Measurements from ENCODE around the gene IFT20. TPM values are rescaled to one million over a fixed set of nuclear protein-coding genes. Genes with fewer than 3 reads are reported as not detected.

The IFT20 gene
- total and polyA plus RNA-seq, 2 donors from 2014 or later: 37.5 to 52.6 TPM

- Histone ChIP-seq H3K4me3 (ENCODE audit: low read length in 3 of 3) (no peak overlapping the region), H3K36me3 (ENCODE audit: control insufficient read depth in 2 of 3, insufficient read depth in 3 of 3, low read length in 3 of 3) (peaks cover 11 to 34% (median 14%) of the 10 kb centered on the region in 3 donors), H3K4me1 (ENCODE audit: control insufficient read depth in 2 of 3, insufficient read depth in 2 of 3, low read depth in 1 of 3, low read length in 3 of 3) (peaks cover 0 to under 1% (median 0%) of the 10 kb centered on the region in 3 donors), H3K9ac (ENCODE audit: low read length in 3 of 3) (no peak overlapping the region), H3K9me3 (ENCODE audit: control insufficient read depth in 2 of 3, insufficient read depth in 1 of 3, low read length in 3 of 3) (no peaks in the 10 kb centered on the region), H3K27ac (ENCODE audit: low read depth in 2 of 2, low read length in 2 of 2) (no peak overlapping the region), H3K27me3 (ENCODE audit: control insufficient read depth, insufficient read depth, low read length) (no peaks in the 10 kb centered on the region)
- intact Hi-C loops (cut with DNase I): no loop called here
- no peak for FAIRE-seq
- DNase-seq: peak in 2 of 5 donors; percentile 21 to 34
- TF ChIP-seq, protein P1, sequence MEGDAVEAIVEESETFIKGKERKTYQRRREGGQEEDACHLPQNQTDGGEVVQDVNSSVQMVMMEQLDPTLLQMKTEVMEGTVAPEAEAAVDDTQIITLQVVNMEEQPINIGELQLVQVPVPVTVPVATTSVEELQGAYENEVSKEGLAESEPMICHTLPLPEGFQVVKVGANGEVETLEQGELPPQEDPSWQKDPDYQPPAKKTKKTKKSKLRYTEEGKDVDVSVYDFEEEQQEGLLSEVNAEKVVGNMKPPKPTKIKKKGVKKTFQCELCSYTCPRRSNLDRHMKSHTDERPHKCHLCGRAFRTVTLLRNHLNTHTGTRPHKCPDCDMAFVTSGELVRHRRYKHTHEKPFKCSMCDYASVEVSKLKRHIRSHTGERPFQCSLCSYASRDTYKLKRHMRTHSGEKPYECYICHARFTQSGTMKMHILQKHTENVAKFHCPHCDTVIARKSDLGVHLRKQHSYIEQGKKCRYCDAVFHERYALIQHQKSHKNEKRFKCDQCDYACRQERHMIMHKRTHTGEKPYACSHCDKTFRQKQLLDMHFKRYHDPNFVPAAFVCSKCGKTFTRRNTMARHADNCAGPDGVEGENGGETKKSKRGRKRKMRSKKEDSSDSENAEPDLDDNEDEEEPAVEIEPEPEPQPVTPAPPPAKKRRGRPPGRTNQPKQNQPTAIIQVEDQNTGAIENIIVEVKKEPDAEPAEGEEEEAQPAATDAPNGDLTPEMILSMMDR (IDR thresholded peaks at IDR 0.05; ENCODE audit: borderline replicate concordance, extremely low read depth, insufficient read depth): no peak
These were observed 6.9 kb downstream of the IFT20 start for GRCh38 chr17:28328325-28328724.

- Histone ChIP-seq H3K36me3 (ENCODE audit: control insufficient read depth in 2 of 3, insufficient read depth in 3 of 3, low read length in 3 of 3) (peaks cover 11 to 34% (median 14%) of the 10 kb centered on the region in 3 donors), H3K4me3 (ENCODE audit: low read length in 3 of 3) (no peak overlapping the region), H3K27ac (ENCODE audit: low read depth in 2 of 2, low read length in 2 of 2) (no peak overlapping the region), H3K9ac (ENCODE audit: low read length in 3 of 3) (no peak overlapping the region), H3K27me3 (ENCODE audit: control insufficient read depth, insufficient read depth, low read length) (no peaks in the 10 kb centered on the region), H3K4me1 (ENCODE audit: control insufficient read depth in 2 of 3, insufficient read depth in 2 of 3, low read depth in 1 of 3, low read length in 3 of 3) (no peaks in the 10 kb centered on the region), H3K9me3 (ENCODE audit: control insufficient read depth in 2 of 3, insufficient read depth in 1 of 3, low read length in 3 of 3) (no peaks in the 10 kb centered on the region)
- DNase-seq (no peak), FAIRE-seq (no peak)
- TF ChIP-seq, protein P1 (IDR thresholded peaks at IDR 0.05; ENCODE audit: borderline replicate concordance, extremely low read depth, insufficient read depth): no peak
- intact Hi-C loops (cut with DNase I): no loop called here
These were observed 7.6 kb downstream of the IFT20 start for GRCh38 chr17:28327709-28328108.

DNA sequence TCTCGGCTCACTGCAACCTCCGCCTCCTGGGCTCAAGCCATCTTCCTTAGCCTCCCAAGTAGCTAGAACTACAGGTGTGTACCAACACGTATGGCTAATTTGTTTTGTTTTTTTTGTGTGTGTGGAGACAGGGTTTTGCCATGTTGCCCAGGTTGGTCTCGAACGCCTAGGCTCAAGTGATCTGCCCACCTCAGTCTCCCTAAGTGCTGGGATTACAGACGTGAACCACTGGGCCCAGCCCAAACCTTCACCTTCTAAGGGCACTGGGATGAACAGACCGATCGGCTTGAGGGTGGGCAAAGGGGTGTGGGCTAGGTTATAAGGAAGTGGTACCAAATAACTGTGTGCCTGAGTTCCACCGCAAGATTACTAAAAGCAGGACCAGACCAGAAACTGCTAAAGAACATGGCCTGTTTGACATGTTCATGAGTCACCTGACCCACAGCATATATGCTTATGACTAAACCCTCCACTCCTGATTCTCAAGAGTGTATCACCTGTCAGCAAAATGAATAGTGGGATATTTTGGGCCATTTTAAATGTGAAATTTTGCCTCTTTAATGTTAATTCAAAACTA, 8.2 kb downstream of the IFT20 start:
- H3K4me3 ChIP-seq (ENCODE audit: low read length in 3 of 3): no peak overlapping the region
- FAIRE-seq (no peak), DNase-seq (no peak)
- no peaks in the 10 kb centered on the region for H3K27me3 ChIP-seq (ENCODE audit: control insufficient read depth, insufficient read depth, low read length)
- intact Hi-C loops (cut with DNase I): no loop called here
- peaks cover 11 to 34% (median 14%) of the 10 kb centered on the region in 3 donors for H3K36me3 ChIP-seq (ENCODE audit: control insufficient read depth in 2 of 3, insufficient read depth in 3 of 3, low read length in 3 of 3)
- no peaks in the 10 kb centered on the region for H3K9me3 ChIP-seq (ENCODE audit: control insufficient read depth in 2 of 3, insufficient read depth in 1 of 3, low read length in 3 of 3)
- TF ChIP-seq, protein P1 (IDR thresholded peaks at IDR 0.05; ENCODE audit: borderline replicate concordance, extremely low read depth, insufficient read depth): no peak
- H3K4me1 ChIP-seq (ENCODE audit: control insufficient read depth in 2 of 3, insufficient read depth in 2 of 3, low read depth in 1 of 3, low read length in 3 of 3): no peaks in the 10 kb centered on the region
- H3K27ac ChIP-seq (ENCODE audit: low read depth in 2 of 2, low read length in 2 of 2): no peak overlapping the region
- no peak overlapping the region for H3K9ac ChIP-seq (ENCODE audit: low read length in 3 of 3)

DNA sequence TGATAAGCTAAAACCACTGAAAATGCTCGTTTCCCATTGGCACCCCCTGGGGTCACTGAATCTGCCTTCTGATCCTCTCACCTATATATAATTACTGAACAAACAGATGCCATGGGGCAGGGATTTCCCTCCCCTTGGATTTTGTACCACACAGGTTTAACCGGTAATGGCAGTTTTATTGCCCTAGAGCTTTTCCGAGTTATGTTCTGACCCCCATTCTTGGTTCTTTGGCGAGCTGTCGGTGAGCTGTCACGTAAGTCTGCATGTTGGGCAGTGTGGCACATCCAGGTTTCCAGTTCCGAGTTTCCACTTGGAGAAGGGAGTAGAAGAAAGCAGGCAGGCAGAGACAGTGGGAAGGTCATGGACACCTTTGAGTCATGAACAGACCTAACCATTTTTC, 9.2 kb downstream of the IFT20 start:
- Histone ChIP-seq H3K4me1 (ENCODE audit: control insufficient read depth in 2 of 3, insufficient read depth in 2 of 3, low read depth in 1 of 3, low read length in 3 of 3) (no peaks in the 10 kb centered on the region), H3K9ac (ENCODE audit: low read length in 3 of 3) (no peak overlapping the region), H3K27ac (ENCODE audit: low read depth in 2 of 2, low read length in 2 of 2) (no peak overlapping the region), H3K36me3 (ENCODE audit: control insufficient read depth in 2 of 3, insufficient read depth in 3 of 3, low read length in 3 of 3) (peaks cover 10 to 28% (median 11%) of the 10 kb centered on the region in 3 donors), H3K9me3 (ENCODE audit: control insufficient read depth in 2 of 3, insufficient read depth in 1 of 3, low read length in 3 of 3) (no peaks in the 10 kb centered on the region), H3K27me3 (ENCODE audit: control insufficient read depth, insufficient read depth, low read length) (no peaks in the 10 kb centered on the region), H3K4me3 (ENCODE audit: low read length in 3 of 3) (no peak overlapping the region)
- FAIRE-seq (no peak), DNase-seq (no peak)
- intact Hi-C loops (cut with DNase I): no loop called here
- TF ChIP-seq, protein P1 (IDR thresholded peaks at IDR 0.05; ENCODE audit: borderline replicate concordance, extremely low read depth, insufficient read depth): no peak

All from kidney (tissue), 14 donors.